ENCODE measurements around the gene MEN1. TPM values are rescaled to one million over a fixed set of nuclear protein-coding genes. Genes with fewer than 3 reads are reported as not detected.

MEN1 gene
- total and polyA plus RNA-seq, 7 experiments from 2014 or later, result 25.7 to 54.9 (median 38.0) TPM

DNA sequence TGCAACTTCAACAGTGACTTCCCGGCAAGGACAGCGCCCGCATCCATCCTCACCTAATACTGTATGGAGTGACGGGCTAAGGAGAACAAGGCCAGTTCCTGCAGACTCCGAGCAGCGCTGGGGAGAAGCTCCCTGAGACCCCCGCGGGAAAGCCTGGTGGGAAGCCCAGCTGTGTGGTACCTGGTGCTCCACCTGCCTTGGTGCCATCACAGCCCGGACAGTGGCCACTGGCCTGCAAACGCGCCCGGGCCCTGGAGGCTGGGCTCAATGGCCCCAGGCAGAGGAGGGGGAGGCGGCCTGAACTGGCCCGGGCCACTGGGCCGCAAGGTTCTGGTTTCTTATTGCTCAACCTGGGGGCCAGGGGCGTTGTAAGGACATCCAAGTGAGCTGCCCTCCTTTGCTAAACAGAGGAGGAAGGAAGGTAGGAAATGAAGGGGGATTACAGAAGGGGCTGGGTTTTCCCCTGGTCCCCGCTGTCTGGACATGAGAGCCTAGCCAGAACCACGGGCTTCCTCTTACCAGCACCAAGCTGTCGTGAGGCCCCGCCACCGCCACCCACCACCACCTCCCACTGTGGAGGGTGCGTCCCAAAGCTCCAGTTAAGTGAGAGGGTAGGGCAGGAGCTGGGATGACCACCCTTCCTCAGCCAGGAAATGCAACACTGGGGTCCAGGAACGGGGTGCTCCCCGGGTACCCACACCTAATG lies 42.6 kb upstream of the MEN1 start:
- Histone ChIP-seq H3K9me3 (ENCODE audit: control insufficient read depth in 2 of 3, low read length in 3 of 3) (no peaks in the 10 kb centered on the region), H3K4me3 (ENCODE audit: low read length) (no peak overlapping the region), H3K27me3 (ENCODE audit: control insufficient read depth in 2 of 2, insufficient read depth in 2 of 2, low read length in 2 of 2) (no peaks in the 10 kb centered on the region), H3K36me3 (ENCODE audit: control insufficient read depth in 2 of 3, insufficient read depth in 3 of 3, low read length in 3 of 3) (peaks cover 9 to 44% (median 13%) of the 10 kb centered on the region in 3 experiments), H3K4me1 (ENCODE audit: control insufficient read depth in 2 of 2, insufficient read depth in 2 of 2, low read length in 2 of 2) (peaks cover 87 to 92% of the 10 kb centered on the region in 2 donors), H3K27ac (ENCODE audit: low read depth, low read length) (peak overlapping the region; percentile 75)
- peak overlapping the region; percentile 61 to 84 (median 74) for H3K4me3 Mint-ChIP-seq
- ChIA-PET CTCF (interaction anchor here (0.5 to 29.8 kb wide), 4 partner anchors 11 to 911 kb away, joined by 3 to 945 read pairs (median 142); partner anchors contain the start of gene EHD1), POLR2A (interaction anchor here (0.6 to 29.3 kb wide), 12 partner anchors 9 to 264 kb away, joined by 3 to 1324 read pairs (median 5); partner anchors contain the start of genes CDC42BPG, EHD1, MAP4K2 and RASGRP2)
- DNase-seq, result no peak
- no peaks in the 10 kb centered on the region for H3K9me3 Mint-ChIP-seq
- H3K27me3 Mint-ChIP-seq, result no peaks in the 10 kb centered on the region
- H3K27ac Mint-ChIP-seq, result peak overlapping the region; percentile 87 to 95 (median 90)
- peaks cover 55 to 94% (median 81%) of the 10 kb centered on the region in 7 donors for H3K4me1 Mint-ChIP-seq
- intact Hi-C loops (cut with micrococcal nuclease), result no loop called here
- peaks cover 0 to 31% (median 10%) of the 10 kb centered on the region in 5 donors for H3K36me3 Mint-ChIP-seq
- ATAC-seq, result peak; percentile 7

DNA sequence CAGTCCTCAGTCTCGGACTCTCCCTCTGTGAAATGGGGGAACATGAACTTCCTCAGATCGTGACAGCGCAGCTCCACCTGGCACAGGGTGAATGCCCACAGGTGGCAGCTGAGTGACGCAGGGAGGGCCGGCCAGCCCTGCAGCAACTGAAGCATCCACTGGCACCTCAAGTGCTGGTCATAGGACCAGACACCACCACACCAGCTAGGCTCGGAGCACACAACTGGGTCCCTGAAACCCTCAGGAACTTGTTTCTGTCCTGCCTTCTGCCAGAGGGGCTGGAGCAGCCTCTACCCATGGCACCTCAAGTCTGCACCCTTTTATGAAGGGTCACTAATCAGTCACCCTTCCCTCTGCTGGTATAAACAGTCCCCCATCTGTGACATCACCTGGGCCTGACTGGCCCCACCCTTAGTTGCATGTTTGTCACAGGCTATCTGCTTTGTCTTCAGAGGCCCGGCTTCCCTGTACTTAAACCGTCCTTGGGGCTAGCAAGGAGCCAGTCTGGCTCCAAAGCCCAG lies 41.5 kb upstream of the MEN1 start:
- POLR2A ChIA-PET, result interaction anchor here (0.9 to 29.3 kb wide), 5 partner anchors 8 to 76 kb away, joined by 4 to 1324 read pairs (median 23); partner anchors contain the start of genes CDC42BPG, EHD1 and SF1
- H3K27ac Mint-ChIP-seq, result peak overlapping the region; percentile 84 to 95 (median 90)
- no peaks in the 10 kb centered on the region for H3K9me3 Mint-ChIP-seq
- peaks cover 9 to 44% (median 13%) of the 10 kb centered on the region in 3 experiments for H3K36me3 ChIP-seq (ENCODE audit: control insufficient read depth in 2 of 3, insufficient read depth in 3 of 3, low read length in 3 of 3)
- ATAC-seq, result no peak
- intact Hi-C loops (cut with micrococcal nuclease), result loop anchor here in 1 of 2 donors (1.0 kb wide), 2 partner anchors 7 to 17 kb away; no protein-coding TSS in a partner anchor
- no peak for DNase-seq
- CTCF ChIA-PET, result interaction anchor here (11.9 to 29.8 kb wide), 2 partner anchors 12 to 34 kb away, joined by 280 to 945 read pairs; partner anchors contain the start of gene EHD1
- no peaks in the 10 kb centered on the region for H3K9me3 ChIP-seq (ENCODE audit: control insufficient read depth in 2 of 3, low read length in 3 of 3)
- no peaks in the 10 kb centered on the region for H3K27me3 Mint-ChIP-seq
- peaks cover 55 to 96% (median 85%) of the 10 kb centered on the region in 7 donors for H3K4me1 Mint-ChIP-seq
- H3K36me3 Mint-ChIP-seq, result peaks cover 0 to 26% (median 10%) of the 10 kb centered on the region in 5 donors
- peak overlapping the region; percentile 49 to 84 (median 66) for H3K4me3 Mint-ChIP-seq
- H3K4me1 ChIP-seq (ENCODE audit: control insufficient read depth in 2 of 2, insufficient read depth in 2 of 2, low read length in 2 of 2), result peaks cover 86 to 94% of the 10 kb centered on the region in 2 donors
- peak overlapping the region; percentile 75 for H3K27ac ChIP-seq (ENCODE audit: low read depth, low read length)
- H3K4me3 ChIP-seq (ENCODE audit: low read length), result peak overlapping the region; percentile 13
- no peaks in the 10 kb centered on the region for H3K27me3 ChIP-seq (ENCODE audit: control insufficient read depth in 2 of 2, insufficient read depth in 2 of 2, low read length in 2 of 2)

DNA sequence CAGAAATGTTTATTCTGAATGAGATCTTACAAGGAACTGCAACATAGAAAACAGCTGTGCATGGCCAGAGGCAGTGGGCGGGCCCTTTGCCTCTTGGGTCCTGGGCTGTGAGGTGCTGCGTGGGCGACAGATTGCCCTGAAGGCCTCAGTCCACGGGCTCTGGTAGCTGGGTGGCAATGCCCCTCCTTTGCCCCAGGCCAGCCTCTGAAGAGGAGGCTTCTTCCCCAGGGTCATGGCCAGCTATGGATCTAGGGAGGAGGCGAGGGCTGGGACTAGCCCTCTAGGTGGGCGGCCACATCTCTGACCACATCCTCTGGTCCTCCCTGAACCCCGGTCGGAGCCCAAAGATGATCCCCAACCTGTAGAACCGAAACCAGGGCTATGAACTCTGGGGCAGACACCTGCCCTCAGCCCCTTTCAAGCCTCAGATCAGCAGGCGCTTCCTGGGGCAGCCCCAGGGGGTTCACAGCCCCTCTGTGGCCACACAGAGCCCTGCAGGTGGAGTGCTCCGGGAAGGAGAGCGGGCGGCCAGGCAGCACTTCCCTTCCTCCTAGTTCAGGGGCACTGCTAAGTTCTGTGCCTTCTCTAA lies 40.7 kb upstream of the MEN1 start:
- Mint-ChIP-seq H3K4me3 (peak overlapping the region in 9 of 10 donors; percentile 41 to 84 (median 64)), H3K4me1 (peaks cover 55 to 89% (median 77%) of the 10 kb centered on the region in 7 donors), H3K36me3 (peaks cover 0 to 23% (median 10%) of the 10 kb centered on the region in 5 donors), H3K9me3 (no peaks in the 10 kb centered on the region), H3K27ac (peak overlapping the region; percentile 84 to 95 (median 90)), H3K27me3 (no peaks in the 10 kb centered on the region)
- Histone ChIP-seq H3K27me3 (ENCODE audit: control insufficient read depth in 2 of 2, insufficient read depth in 2 of 2, low read length in 2 of 2) (no peaks in the 10 kb centered on the region), H3K4me1 (ENCODE audit: control insufficient read depth in 2 of 2, insufficient read depth in 2 of 2, low read length in 2 of 2) (peaks cover 78 to 86% of the 10 kb centered on the region in 2 donors), H3K9me3 (ENCODE audit: control insufficient read depth in 2 of 3, low read length in 3 of 3) (no peaks in the 10 kb centered on the region), H3K27ac (ENCODE audit: low read depth, low read length) (peak overlapping the region; percentile 75), H3K4me3 (ENCODE audit: low read length) (peak overlapping the region; percentile 13), H3K36me3 (ENCODE audit: control insufficient read depth in 2 of 3, insufficient read depth in 3 of 3, low read length in 3 of 3) (peaks cover 9 to 36% (median 13%) of the 10 kb centered on the region in 3 experiments)
- ATAC-seq, result peak; percentile 60
- peak in 2 of 9 donors; percentile 66 to 68 for DNase-seq
- intact Hi-C loops (cut with micrococcal nuclease), result loop anchor here in 1 of 2 donors (1.0 kb wide), 2 partner anchors 8 to 18 kb away; no protein-coding TSS in a partner anchor
- POLR2A ChIA-PET, result interaction anchor here (0.5 to 29.3 kb wide), 7 partner anchors 13 to 329 kb away, joined by 3 to 1324 read pairs (median 4); partner anchors contain the start of genes EHD1 and SF1
- CTCF ChIA-PET, result interaction anchor here (0.9 to 29.8 kb wide), 3 partner anchors 12 to 260 kb away, joined by 3 to 945 read pairs (median 280); partner anchors contain the start of gene EHD1

DNA sequence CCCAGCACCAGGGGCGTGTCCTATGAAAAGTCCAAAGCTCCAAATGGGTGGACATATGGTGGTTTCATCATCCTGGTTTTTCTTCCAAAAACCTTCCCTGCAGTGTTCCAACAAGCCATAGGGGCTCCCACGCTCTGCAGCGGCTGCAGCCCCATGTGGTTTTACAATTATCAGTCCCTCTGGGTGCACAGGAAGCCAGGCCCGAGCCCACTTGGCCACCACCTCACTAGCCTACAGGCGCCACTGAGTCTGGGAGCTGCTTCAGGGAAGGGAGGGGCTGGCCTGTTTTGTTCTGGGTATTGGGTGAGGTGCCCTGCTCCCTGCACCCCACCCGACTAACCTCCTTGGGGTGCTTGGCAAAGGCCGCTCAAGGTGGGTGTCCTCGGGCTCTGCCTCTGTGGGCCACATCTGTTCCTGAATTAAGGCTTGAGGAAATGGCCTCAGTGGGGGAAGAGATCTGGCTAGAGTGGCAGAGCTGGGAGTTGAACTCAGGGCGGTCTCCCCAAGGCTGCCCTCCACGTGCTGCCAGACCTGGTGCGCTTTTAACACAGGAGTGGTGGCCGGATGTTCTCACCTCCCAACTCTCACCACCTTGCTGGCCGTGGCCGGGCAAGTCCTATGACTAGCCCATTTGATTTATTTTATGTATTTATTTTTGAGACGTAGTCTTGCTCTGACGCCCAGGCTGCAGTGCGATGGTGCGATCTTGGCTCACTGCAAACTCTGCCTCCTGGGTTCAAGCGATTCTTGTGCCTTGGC lies 39.4 kb upstream of the MEN1 start:
- peaks cover 65 to 77% of the 10 kb centered on the region in 2 donors for H3K4me1 ChIP-seq (ENCODE audit: control insufficient read depth in 2 of 2, insufficient read depth in 2 of 2, low read length in 2 of 2)
- ChIA-PET CTCF (interaction anchor here (0.8 to 29.8 kb wide), 5 partner anchors 14 to 163 kb away, joined by 3 to 945 read pairs (median 8); partner anchors contain the start of genes EHD1 and MAP4K2), POLR2A (interaction anchor here (0.5 to 29.3 kb wide), 12 partner anchors 14 to 284 kb away, joined by 3 to 1324 read pairs (median 4); partner anchors contain the start of genes EHD1, MAP4K2, RASGRP2 and SYVN1)
- H3K27ac ChIP-seq (ENCODE audit: low read depth, low read length), result peak overlapping the region; percentile 34
- ATAC-seq (no peak), DNase-seq (no peak)
- H3K36me3 Mint-ChIP-seq, result peaks cover 0 to 14% (median 3%) of the 10 kb centered on the region in 5 donors
- peak overlapping the region in 2 of 10 donors; percentile 23 to 46 for H3K4me3 Mint-ChIP-seq
- H3K27ac Mint-ChIP-seq, result peak overlapping the region; percentile 19 to 90 (median 79)
- H3K4me3 ChIP-seq (ENCODE audit: low read length), result no peak overlapping the region
- peaks cover 47 to 81% (median 71%) of the 10 kb centered on the region in 7 donors for H3K4me1 Mint-ChIP-seq
- peaks cover 0 to 2% (median 0%) of the 10 kb centered on the region in 11 donors for H3K9me3 Mint-ChIP-seq
- no peaks in the 10 kb centered on the region for H3K27me3 Mint-ChIP-seq
- H3K9me3 ChIP-seq (ENCODE audit: control insufficient read depth in 2 of 3, low read length in 3 of 3), result no peaks in the 10 kb centered on the region
- intact Hi-C loops (cut with micrococcal nuclease), result loop anchor here in 1 of 2 donors (10.0 kb wide), 1 partner anchor 235 kb away; the partner anchor contains the start of genes CDCA5 and ZFPL1
- peaks cover 7 to 23% (median 9%) of the 10 kb centered on the region in 3 experiments for H3K36me3 ChIP-seq (ENCODE audit: control insufficient read depth in 2 of 3, insufficient read depth in 3 of 3, low read length in 3 of 3)
- H3K27me3 ChIP-seq (ENCODE audit: control insufficient read depth in 2 of 2, insufficient read depth in 2 of 2, low read length in 2 of 2), result no peaks in the 10 kb centered on the region

DNA sequence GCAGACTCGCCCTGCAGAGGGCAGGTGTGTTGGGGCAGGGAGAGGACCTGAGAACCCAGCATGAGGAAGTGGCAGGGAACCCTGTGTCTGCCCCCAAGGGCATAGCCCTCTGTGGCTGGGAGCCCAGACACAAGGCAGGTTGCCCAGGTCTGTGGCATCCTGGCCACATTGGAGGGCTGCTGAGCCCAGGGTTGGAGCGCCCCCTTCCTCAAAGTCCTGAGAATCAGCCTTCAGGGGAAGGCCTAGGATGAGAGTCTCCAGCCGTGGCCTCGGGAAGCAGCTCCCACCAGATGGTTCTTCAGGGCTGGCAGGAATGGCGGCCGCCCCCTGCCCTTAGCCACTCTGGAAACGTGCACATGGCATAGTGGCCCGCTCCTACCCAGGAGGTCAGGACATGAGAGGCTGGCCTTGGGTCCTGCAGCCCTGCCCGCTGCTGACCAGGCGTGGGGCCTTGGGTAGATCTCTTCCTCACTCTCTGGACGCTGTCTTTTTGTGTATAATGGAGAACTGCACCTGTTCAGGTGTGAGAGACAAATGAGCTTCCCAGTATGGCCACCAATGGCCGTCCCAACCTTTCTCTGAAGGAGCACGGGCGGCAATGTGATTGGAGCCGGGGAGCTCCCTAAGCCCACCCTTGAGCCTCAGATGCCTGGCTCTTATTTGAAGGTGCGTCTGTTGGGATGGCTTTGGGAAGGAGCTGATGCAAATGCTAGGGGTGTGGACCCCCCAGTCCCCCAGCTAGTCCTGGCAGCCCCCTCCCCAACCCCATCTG lies 38.7 kb upstream of the MEN1 start:
- Histone ChIP-seq H3K4me1 (ENCODE audit: control insufficient read depth in 2 of 2, insufficient read depth in 2 of 2, low read length in 2 of 2) (peaks cover 57 to 71% of the 10 kb centered on the region in 2 donors), H3K36me3 (ENCODE audit: control insufficient read depth in 2 of 3, insufficient read depth in 3 of 3, low read length in 3 of 3) (peaks cover 0 to 15% (median 2%) of the 10 kb centered on the region in 3 experiments), H3K27me3 (ENCODE audit: control insufficient read depth in 2 of 2, insufficient read depth in 2 of 2, low read length in 2 of 2) (no peaks in the 10 kb centered on the region), H3K27ac (ENCODE audit: low read depth, low read length) (peak overlapping the region; percentile 34), H3K4me3 (ENCODE audit: low read length) (no peak overlapping the region), H3K9me3 (ENCODE audit: control insufficient read depth in 2 of 3, low read length in 3 of 3) (no peaks in the 10 kb centered on the region)
- CTCF ChIA-PET, result interaction anchor here (0.5 to 29.8 kb wide), 10 partner anchors 15 to 1807 kb away, joined by 3 to 945 read pairs (median 3); partner anchors contain the start of genes EHD1, MAP4K2 and PPP2R5B
- peaks cover 44 to 75% (median 68%) of the 10 kb centered on the region in 7 donors for H3K4me1 Mint-ChIP-seq
- peaks cover 0 to 2% (median 0%) of the 10 kb centered on the region in 11 donors for H3K9me3 Mint-ChIP-seq
- peak overlapping the region in 7 of 10 donors; percentile 24 to 64 (median 43) for H3K4me3 Mint-ChIP-seq
- DNase-seq (peak in 6 of 9 donors; percentile 35 to 51 (median 46)), ATAC-seq (no peak)
- POLR2A ChIA-PET, result interaction anchor here (0.5 to 29.3 kb wide), 19 partner anchors 15 to 285 kb away, joined by 3 to 1324 read pairs (median 4); partner anchors contain the start of genes EHD1, FAU, MAJIN and MAP4K2
- H3K27me3 Mint-ChIP-seq, result no peaks in the 10 kb centered on the region
- H3K27ac Mint-ChIP-seq, result peak overlapping the region; percentile 54 to 92 (median 85)
- intact Hi-C loops (cut with micrococcal nuclease), result loop anchor here in 1 of 2 donors (10.0 kb wide), 1 partner anchor 236 kb away; the partner anchor contains the start of genes CDCA5 and ZFPL1
- peaks cover 0 to 8% (median 0%) of the 10 kb centered on the region in 5 donors for H3K36me3 Mint-ChIP-seq
